Mesenchymal stem cell (in vitro differentiated cells and primary cell): ENCODE measurements around the gene TNFSF8.

ENCODE experiments used
- DNase-seq: peaks from one replicate; pipeline ENCODE4 v3.0.0-alpha.2; 2013
- H2AFZ ChIP-seq: one replicate; pipeline ENCODE4 v1.6.1; 2013; ENCODE audit warnings: low read depth, mild to moderate bottlenecking, control low read depth, inconsistent platforms, low read length, moderate library complexity
- H2AK5ac ChIP-seq: 2 replicates; pipeline ENCODE4 v1.6.1; 2013; ENCODE audit warnings: low read length, moderate library complexity, mild to moderate bottlenecking, inconsistent platforms; ENCODE audit not compliant: severe bottlenecking
- H2BK120ac ChIP-seq: one replicate; pipeline ENCODE4 v1.6.1; 2013; ENCODE audit warnings: low read depth, mild to moderate bottlenecking, inconsistent platforms, low read length, moderate library complexity
- H2BK12ac ChIP-seq, 2 experiments: one replicate each; pipeline ENCODE4 v1.6.1; 2013; ENCODE audit warnings: inconsistent platforms in 2 of 2, low read length in 2 of 2, mild to moderate bottlenecking in 2 of 2, moderate library complexity in 2 of 2, control low read depth in 1 of 2
- H2BK15ac ChIP-seq: one replicate; pipeline ENCODE4 v1.6.1; 2013; ENCODE audit warnings: mild to moderate bottlenecking, low read depth, inconsistent platforms; ENCODE audit not compliant: poor library complexity, severe bottlenecking
- H2BK5ac ChIP-seq: 2 replicates; pipeline ENCODE4 v1.6.1; 2013; ENCODE audit warnings: low read depth, mild to moderate bottlenecking, low read length, control low read depth, inconsistent platforms; ENCODE audit not compliant: poor library complexity, severe bottlenecking
- H3K14ac ChIP-seq, 2 experiments: one replicate each; pipeline ENCODE4 v1.6.1; 2013; ENCODE audit warnings: inconsistent platforms in 2 of 2, low read length in 2 of 2, control low read depth in 1 of 2, mild to moderate bottlenecking in 1 of 2, moderate library complexity in 1 of 2
- H3K18ac ChIP-seq, 2 experiments: one replicate each; pipeline ENCODE4 v1.6.1; 2013; ENCODE audit warnings: inconsistent platforms in 2 of 2, low read length in 2 of 2, control low read depth in 1 of 2, low read depth in 1 of 2, mild to moderate bottlenecking in 1 of 2
- H3K23ac ChIP-seq, 2 experiments: one replicate each; pipeline ENCODE4 v1.6.1; 2013; ENCODE audit warnings: inconsistent platforms in 2 of 2, low read length in 2 of 2, mild to moderate bottlenecking in 2 of 2, moderate library complexity in 2 of 2, control low read depth in 1 of 2
- H3K27ac ChIP-seq: 2 replicates; pipeline ENCODE4 v1.5.1; 2013; ENCODE audit warnings: mild to moderate bottlenecking, moderate library complexity, low read length, control low read depth, inconsistent platforms; ENCODE audit not compliant: poor library complexity, severe bottlenecking
- H3K27me3 ChIP-seq, 2 experiments: 2 replicates each; pipeline versions ENCODE4 v1.6.1 to v1.7.0; 2013; ENCODE audit warnings: low read length in 2 of 2, mild to moderate bottlenecking in 2 of 2, moderate library complexity in 2 of 2, control low read depth in 1 of 2, inconsistent platforms in 1 of 2; ENCODE audit not compliant: control insufficient read depth in 1 of 2, insufficient read depth in 1 of 2
- H3K36me3 ChIP-seq, 2 experiments: 2 replicates each; pipeline versions ENCODE4 v1.6.1 to v1.7.0; 2013; ENCODE audit warnings: low read length in 2 of 2, control low read depth in 1 of 2, inconsistent platforms in 1 of 2, low read depth in 1 of 2, mild to moderate bottlenecking in 1 of 2; ENCODE audit not compliant: insufficient read depth in 2 of 2, control insufficient read depth in 1 of 2
- H3K4ac ChIP-seq, 2 experiments: one replicate each; pipeline ENCODE4 v1.6.1; 2013; ENCODE audit warnings: inconsistent platforms in 2 of 2, low read length in 2 of 2, mild to moderate bottlenecking in 2 of 2, moderate library complexity in 2 of 2, control low read depth in 1 of 2, low read depth in 1 of 2
- H3K4me1 ChIP-seq: 2 replicates; pipeline ENCODE4 v1.6.1; 2013; ENCODE audit warnings: low read depth, low read length, control low read depth; ENCODE audit not compliant: control insufficient read depth, insufficient read depth
- H3K4me2 ChIP-seq: 2 replicates; pipeline ENCODE4 v1.6.1; 2013; ENCODE audit warnings: low read length, mild to moderate bottlenecking, inconsistent platforms; ENCODE audit not compliant: poor library complexity, severe bottlenecking
- H3K4me3 ChIP-seq, 2 experiments: 2 replicates each; pipeline versions ENCODE4 v1.5.1 to v1.7.0; 2013; ENCODE audit warnings: low read length in 2 of 2, mild to moderate bottlenecking in 2 of 2, control low read depth in 1 of 2, low read depth in 1 of 2; ENCODE audit not compliant: insufficient read depth in 1 of 2
- H3K79me1 ChIP-seq: replicated peaks from 2 replicates; pipeline ENCODE4 v1.6.1; 2013; ENCODE audit warnings: mild to moderate bottlenecking, control low read depth, low read length, inconsistent platforms; ENCODE audit not compliant: poor library complexity, severe bottlenecking
- H3K9ac ChIP-seq: 2 replicates; pipeline ENCODE4 v1.7.0; 2013; ENCODE audit warnings: mild to moderate bottlenecking, low read length, moderate library complexity
- H3K9me3 ChIP-seq: 2 replicates; pipeline ENCODE4 v1.7.0; 2013; ENCODE audit warnings: mild to moderate bottlenecking, low read length; ENCODE audit not compliant: control insufficient read depth
- H4K8ac ChIP-seq: one replicate; pipeline ENCODE4 v1.6.1; 2013; ENCODE audit warnings: inconsistent platforms, mild to moderate bottlenecking, low read length, moderate library complexity
- H4K91ac ChIP-seq: one replicate; pipeline ENCODE4 v1.6.1; 2013; ENCODE audit warnings: mild to moderate bottlenecking, low read length, inconsistent platforms
- WGBS: methylation state at CpG from one replicate; pipeline ENCODE4 v1.1.7; 2013; ENCODE audit warnings: mixed read lengths; 5-methylcytosine and 5-hydroxymethylcytosine counted together

TNFSF8 gene

DNA sequence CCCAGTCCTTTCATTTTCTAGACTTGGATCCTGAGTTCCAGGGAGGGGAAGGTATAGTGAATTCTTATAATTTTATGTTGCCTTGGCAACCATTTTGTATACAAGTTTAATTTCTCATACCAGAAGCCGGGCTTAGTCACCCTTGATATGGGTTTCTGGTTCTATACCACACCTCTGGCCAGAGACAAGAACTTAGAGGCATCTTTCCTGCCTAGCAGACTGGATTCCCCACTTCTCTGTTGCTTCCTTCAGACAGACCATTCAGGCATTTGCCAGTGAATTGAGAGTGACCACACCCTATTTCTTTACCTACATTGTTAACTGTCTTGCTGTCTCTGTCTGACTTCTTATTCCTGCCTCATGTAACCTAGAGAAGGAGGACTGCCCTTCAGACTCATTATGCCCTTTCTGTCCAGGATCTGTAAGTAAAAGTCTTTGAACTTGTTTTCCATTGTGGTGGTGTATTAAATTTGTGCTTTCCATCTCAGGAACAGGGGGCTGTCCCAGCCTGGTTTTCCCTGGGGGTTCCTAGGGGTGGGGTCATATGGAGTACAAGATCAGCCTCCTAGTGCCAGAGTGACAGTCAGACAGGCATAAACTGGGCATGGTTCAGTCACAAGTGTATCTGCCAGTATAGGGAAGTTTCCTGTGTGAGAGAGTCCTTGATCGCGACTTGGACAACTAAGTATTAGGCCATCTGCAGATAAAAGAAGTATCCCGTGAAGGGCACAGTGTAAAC lies 27.4 kb downstream of the TNFSF8 start:
- H2BK15ac ChIP-seq = peak overlapping the region; percentile 26
- no peak overlapping the region for H2BK5ac ChIP-seq
- H2AK5ac ChIP-seq = peak overlapping the region; percentile 10
- no peaks in the 10 kb centered on the region for H3K27me3 ChIP-seq
- H3K4me1 ChIP-seq = peaks cover 2% of the 10 kb centered on the region
- H3K14ac ChIP-seq = no peak overlapping the region
- H3K9ac ChIP-seq = no peak overlapping the region
- no peak overlapping the region for H4K91ac ChIP-seq
- H4K8ac ChIP-seq = no peak overlapping the region
- H3K36me3 ChIP-seq = no peaks in the 10 kb centered on the region
- no peak overlapping the region for H3K27ac ChIP-seq
- H2BK12ac ChIP-seq = peak overlapping the region in 1 of 2 experiments; percentile 51
- H3K9me3 ChIP-seq = no peaks in the 10 kb centered on the region
- H3K4ac ChIP-seq = peak overlapping the region in 1 of 2 experiments; percentile 2
- WGBS = 98% methylated on average over 4 of the region's 4 CpGs
- DNase-seq = no peak
- no peaks in the 10 kb centered on the region for H3K79me1 ChIP-seq
- no peak overlapping the region for H3K23ac ChIP-seq
- no peak overlapping the region for H3K4me3 ChIP-seq
- H2AFZ ChIP-seq = no peak overlapping the region
- no peak overlapping the region for H2BK120ac ChIP-seq
- H3K4me2 ChIP-seq = no peak overlapping the region
- peak overlapping the region in 1 of 2 experiments; percentile 37 for H3K18ac ChIP-seq

DNA sequence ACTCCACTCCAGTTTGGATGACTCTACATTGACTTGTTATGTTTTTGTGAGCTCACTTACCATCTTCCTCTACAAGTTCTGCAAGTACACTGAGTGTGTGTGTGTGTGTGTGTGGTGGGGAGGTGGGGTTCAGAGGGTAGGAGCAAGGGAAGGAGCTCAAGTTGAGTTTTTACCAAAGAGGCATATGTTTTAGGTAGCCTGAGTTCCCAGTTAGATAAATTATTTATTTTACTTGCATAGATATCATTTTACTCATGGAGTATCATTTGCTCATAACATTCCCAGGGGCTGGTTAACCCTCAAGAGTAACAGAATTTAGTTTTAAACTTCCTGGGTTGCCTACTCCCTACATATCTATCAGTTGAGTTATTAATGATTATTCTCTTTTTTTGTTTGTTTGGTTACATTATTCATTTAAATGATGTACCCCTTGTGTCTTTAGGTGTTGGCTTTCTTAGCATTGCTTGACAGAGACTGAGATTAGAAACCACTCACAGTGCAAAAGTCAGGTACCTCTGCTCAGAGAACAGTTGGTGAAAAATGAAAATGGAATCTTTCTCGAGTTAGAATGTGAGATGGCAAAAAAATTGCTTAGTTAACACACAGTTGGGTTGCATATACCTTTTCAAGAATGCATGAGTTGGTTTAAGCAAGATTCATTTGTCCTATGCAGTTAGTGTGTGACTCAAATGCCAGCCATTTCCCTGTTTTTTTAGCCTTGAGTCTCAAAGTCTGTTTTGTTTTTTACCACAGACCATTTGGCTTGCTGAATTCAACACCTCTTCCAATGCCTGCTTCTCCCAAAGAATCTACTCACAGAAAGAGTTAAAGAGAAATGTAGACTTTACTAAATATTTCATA lies 29.2 kb downstream of the TNFSF8 start:
- H3K4ac ChIP-seq = no peak overlapping the region
- no peak overlapping the region for H3K23ac ChIP-seq
- no peaks in the 10 kb centered on the region for H3K9me3 ChIP-seq
- peak overlapping the region; percentile 55 for H3K27ac ChIP-seq
- no peak overlapping the region for H3K9ac ChIP-seq
- peak; percentile 47 for DNase-seq
- no peaks in the 10 kb centered on the region for H3K36me3 ChIP-seq
- no peak overlapping the region for H2AK5ac ChIP-seq
- H2BK120ac ChIP-seq = no peak overlapping the region
- no peak overlapping the region for H4K91ac ChIP-seq
- H3K14ac ChIP-seq = no peak overlapping the region
- no peaks in the 10 kb centered on the region for H3K4me1 ChIP-seq
- H4K8ac ChIP-seq = no peak overlapping the region
- H3K4me2 ChIP-seq = no peak overlapping the region
- no peaks in the 10 kb centered on the region for H3K79me1 ChIP-seq
- peak overlapping the region in 1 of 2 experiments; percentile 58 for H3K18ac ChIP-seq
- no peak overlapping the region for H2AFZ ChIP-seq
- no peaks in the 10 kb centered on the region for H3K27me3 ChIP-seq
- H2BK12ac ChIP-seq = no peak overlapping the region
- H3K4me3 ChIP-seq = no peak overlapping the region
- 27% methylated on average over 1 of the region's 1 CpG for WGBS
- H2BK5ac ChIP-seq = no peak overlapping the region
- no peak overlapping the region for H2BK15ac ChIP-seq

DNA sequence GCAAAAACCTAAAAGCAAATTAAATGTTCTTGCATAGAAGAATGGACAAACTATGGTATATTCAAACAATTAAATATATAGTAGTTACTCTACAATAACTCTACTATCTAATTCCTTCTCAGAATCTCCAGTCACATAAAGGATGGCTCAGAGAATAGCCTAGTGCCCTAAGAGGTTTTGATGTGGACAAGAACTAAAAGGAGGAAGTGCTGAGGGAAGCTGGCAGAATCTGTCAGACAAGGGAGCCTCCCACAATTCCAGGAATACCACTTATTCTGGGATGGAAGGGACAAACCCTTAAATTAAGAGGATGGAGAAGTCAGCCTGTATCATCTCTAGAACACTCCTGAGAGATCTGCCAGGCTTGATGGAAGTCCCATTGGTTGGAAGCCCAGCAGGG lies 30.4 kb downstream of the TNFSF8 start:
- peak overlapping the region; percentile 37 to 92 for H2BK12ac ChIP-seq
- H3K9ac ChIP-seq = no peak overlapping the region
- no peaks in the 10 kb centered on the region for H3K4me1 ChIP-seq
- no peak overlapping the region for H3K14ac ChIP-seq
- H2BK5ac ChIP-seq = no peak overlapping the region
- no peak overlapping the region for H3K23ac ChIP-seq
- no peak overlapping the region for H3K27ac ChIP-seq
- no peak overlapping the region for H4K8ac ChIP-seq
- no peak overlapping the region for H2AFZ ChIP-seq
- no peak overlapping the region for H3K4me3 ChIP-seq
- peak overlapping the region in 1 of 2 experiments; percentile 29 for H3K18ac ChIP-seq
- no peak overlapping the region for H2AK5ac ChIP-seq
- no peak overlapping the region for H3K4me2 ChIP-seq
- no peak overlapping the region for H4K91ac ChIP-seq
- no peak overlapping the region for H3K4ac ChIP-seq
- DNase-seq = no peak
- no peaks in the 10 kb centered on the region for H3K36me3 ChIP-seq
- no peak overlapping the region for H2BK120ac ChIP-seq
- no peaks in the 10 kb centered on the region for H3K9me3 ChIP-seq
- no peaks in the 10 kb centered on the region for H3K27me3 ChIP-seq
- H2BK15ac ChIP-seq = no peak overlapping the region
- no peaks in the 10 kb centered on the region for H3K79me1 ChIP-seq

DNA sequence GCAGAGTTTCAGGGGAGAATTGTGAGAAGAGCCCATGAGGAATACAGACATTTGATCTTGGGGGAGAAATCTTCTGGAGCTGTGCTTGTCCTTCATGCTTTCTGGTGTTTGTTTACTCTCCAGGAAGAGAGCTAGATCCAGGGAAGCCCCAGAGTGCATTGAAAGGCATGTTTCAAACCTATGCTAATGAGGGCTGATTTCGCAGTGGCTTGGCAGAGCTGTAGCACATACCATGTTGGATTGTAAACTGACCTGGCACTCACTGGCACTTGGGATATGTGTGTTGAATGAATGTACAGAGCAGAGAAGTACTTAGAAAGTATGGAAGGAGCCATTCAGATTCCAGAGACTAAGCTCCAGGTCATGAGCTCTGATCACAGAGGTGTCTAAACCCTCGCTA lies 30.9 kb downstream of the TNFSF8 start:
- H3K18ac ChIP-seq = peak overlapping the region in 1 of 2 experiments; percentile 79
- 95% methylated on average over 2 of the region's 2 CpGs for WGBS
- H3K14ac ChIP-seq = no peak overlapping the region
- no peak overlapping the region for H2BK120ac ChIP-seq
- H4K91ac ChIP-seq = no peak overlapping the region
- no peaks in the 10 kb centered on the region for H3K36me3 ChIP-seq
- no peak overlapping the region for H2BK12ac ChIP-seq
- no peak overlapping the region for H3K4ac ChIP-seq
- H4K8ac ChIP-seq = no peak overlapping the region
- H3K9ac ChIP-seq = no peak overlapping the region
- no peak overlapping the region for H2AK5ac ChIP-seq
- no peaks in the 10 kb centered on the region for H3K79me1 ChIP-seq
- H3K4me1 ChIP-seq = no peaks in the 10 kb centered on the region
- no peak overlapping the region for H3K4me3 ChIP-seq
- DNase-seq = peak; percentile 24
- no peak overlapping the region for H2AFZ ChIP-seq
- H3K27me3 ChIP-seq = no peaks in the 10 kb centered on the region
- H3K4me2 ChIP-seq = no peak overlapping the region
- no peak overlapping the region for H3K23ac ChIP-seq
- no peaks in the 10 kb centered on the region for H3K9me3 ChIP-seq
- no peak overlapping the region for H2BK5ac ChIP-seq
- H2BK15ac ChIP-seq = no peak overlapping the region
- H3K27ac ChIP-seq = no peak overlapping the region
